MM.1S (cell line): ENCODE data around the gene PKP2.

Experiments used
- DNase-seq: peaks from one replicate; pipeline ENCODE4 v3.0.0-alpha.2; 2015
- H2AFZ ChIP-seq: fragments of 300-600 bp; sonication (generic); 2 replicates; pipeline ENCODE4 v1.6.0; 2016; ENCODE audit warnings: antibody characterized with exemption, low read length
- H3F3A ChIP-seq: fragments of 300-600 bp; sonication (generic); 2 replicates; pipeline ENCODE4 v1.6.1; 2016; ENCODE audit warnings: mild to moderate bottlenecking, antibody characterized with exemption, low read length, moderate library complexity, mixed read lengths; ENCODE audit not compliant: insufficient read depth
- H3K27ac ChIP-seq: fragments of 300-600 bp; sonication (generic); 2 replicates; pipeline ENCODE4 v1.5.1; 2016; ENCODE audit warnings: mild to moderate bottlenecking, low read length
- H3K27me3 ChIP-seq: fragments of 300-600 bp; sonication (generic); replicated peaks from 2 replicates; pipeline ENCODE4 v1.6.0; 2016; ENCODE audit warnings: low read length; ENCODE audit not compliant: insufficient read depth
- H3K36me3 ChIP-seq: fragments of 300-600 bp; sonication (generic); replicated peaks from 2 replicates; pipeline ENCODE4 v1.6.1; 2016; ENCODE audit warnings: mild to moderate bottlenecking, low read length, mixed read lengths; ENCODE audit not compliant: insufficient read depth
- H3K4me1 ChIP-seq: fragments of 300-600 bp; sonication (generic); 2 replicates; pipeline ENCODE4 v1.6.1; 2016; ENCODE audit warnings: low read length, mixed read lengths
- H3K4me2 ChIP-seq: fragments of 300-600 bp; sonication (generic); 2 replicates; pipeline ENCODE4 v1.6.0; 2016; ENCODE audit warnings: low read depth, low read length
- H3K4me3 ChIP-seq: fragments of 300-600 bp; sonication (generic); 2 replicates; pipeline ENCODE4 v1.5.1; 2016; ENCODE audit warnings: low read length, mixed read lengths
- H3K79me2 ChIP-seq: fragments of 300-600 bp; sonication (generic); 2 replicates; pipeline ENCODE4 v1.6.1; 2016; ENCODE audit warnings: mixed run types, low read length, mixed read lengths
- H3K9ac ChIP-seq: fragments of 300-600 bp; sonication (generic); 2 replicates; pipeline ENCODE4 v1.6.1; 2016; ENCODE audit warnings: low read length, mixed read lengths
- H3K9me2 ChIP-seq: fragments of 300-600 bp; sonication (generic); replicated peaks from 2 replicates; pipeline ENCODE4 v1.6.1; 2016; ENCODE audit warnings: mild to moderate bottlenecking, low read length, mixed read lengths; ENCODE audit not compliant: insufficient read depth
- H3K9me3 ChIP-seq: fragments of 300-600 bp; sonication (generic); replicated peaks from 2 replicates; pipeline ENCODE4 v1.6.1; 2016; ENCODE audit warnings: mild to moderate bottlenecking, low read length, mixed read lengths; ENCODE audit not compliant: insufficient read depth
- H4K20me1 ChIP-seq: fragments of 300-600 bp; sonication (generic); 2 replicates; pipeline ENCODE4 v1.6.1; 2016; ENCODE audit warnings: mild to moderate bottlenecking, low read length, moderate library complexity, mixed read lengths; ENCODE audit not compliant: insufficient read depth
- EZH2 ChIP-seq: fragments of 300-600 bp; sonication (generic); optimal IDR thresholded peaks from 2 replicates; pipeline ENCODE3; 2017; ENCODE audit warnings: low read depth, mild to moderate bottlenecking, antibody characterized with exemption, low read length, mixed read lengths
- EZH2phosphoT487 ChIP-seq: fragments of 300-600 bp; sonication (generic); IDR thresholded peaks from 2 replicates; pipeline ENCODE4 v1.6.1; 2018; ENCODE audit warnings: antibody characterized with exemption, low read length
- TF ChIP-seq, protein P1 (sequence below): fragments of 300-600 bp; sonication (generic); IDR thresholded peaks from 2 replicates; pipeline ENCODE4 v1.5.1; 2016; ENCODE audit warnings: antibody characterized with exemption, low read length, mixed read lengths

The PKP2 gene

DNA sequence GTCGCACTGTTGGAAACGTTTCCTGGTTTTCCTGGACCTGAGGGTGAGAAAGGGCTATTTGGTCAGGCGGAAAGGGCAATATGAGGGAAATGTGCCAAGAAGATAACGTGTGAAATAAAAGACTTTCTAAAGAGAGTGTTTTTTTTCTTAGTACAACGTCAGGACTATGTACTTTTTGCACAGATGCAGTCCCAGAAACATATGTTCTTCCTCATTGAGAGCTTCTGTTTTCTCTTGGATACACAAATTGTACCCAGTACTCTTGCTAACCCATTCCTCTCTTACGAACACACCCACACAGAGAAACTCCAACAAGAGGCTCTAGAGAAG is 669 bp upstream of the PKP2 start:
- H3K79me2 ChIP-seq: peaks cover 42% of the 10 kb centered on the region
- no peaks in the 10 kb centered on the region for H3K9me3 ChIP-seq
- peaks cover 63% of the 10 kb centered on the region for H3F3A ChIP-seq
- H3K9me2 ChIP-seq: no peaks in the 10 kb centered on the region
- TF ChIP-seq, protein P1, sequence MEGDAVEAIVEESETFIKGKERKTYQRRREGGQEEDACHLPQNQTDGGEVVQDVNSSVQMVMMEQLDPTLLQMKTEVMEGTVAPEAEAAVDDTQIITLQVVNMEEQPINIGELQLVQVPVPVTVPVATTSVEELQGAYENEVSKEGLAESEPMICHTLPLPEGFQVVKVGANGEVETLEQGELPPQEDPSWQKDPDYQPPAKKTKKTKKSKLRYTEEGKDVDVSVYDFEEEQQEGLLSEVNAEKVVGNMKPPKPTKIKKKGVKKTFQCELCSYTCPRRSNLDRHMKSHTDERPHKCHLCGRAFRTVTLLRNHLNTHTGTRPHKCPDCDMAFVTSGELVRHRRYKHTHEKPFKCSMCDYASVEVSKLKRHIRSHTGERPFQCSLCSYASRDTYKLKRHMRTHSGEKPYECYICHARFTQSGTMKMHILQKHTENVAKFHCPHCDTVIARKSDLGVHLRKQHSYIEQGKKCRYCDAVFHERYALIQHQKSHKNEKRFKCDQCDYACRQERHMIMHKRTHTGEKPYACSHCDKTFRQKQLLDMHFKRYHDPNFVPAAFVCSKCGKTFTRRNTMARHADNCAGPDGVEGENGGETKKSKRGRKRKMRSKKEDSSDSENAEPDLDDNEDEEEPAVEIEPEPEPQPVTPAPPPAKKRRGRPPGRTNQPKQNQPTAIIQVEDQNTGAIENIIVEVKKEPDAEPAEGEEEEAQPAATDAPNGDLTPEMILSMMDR: no peak
- no peak for TF ChIP-seq EZH2phosphoT487
- no peak for TF ChIP-seq EZH2
- H3K9ac ChIP-seq: peak overlapping the region; percentile 78
- peak overlapping the region; percentile 88 for H3K27ac ChIP-seq
- H3K4me3 ChIP-seq: peak overlapping the region; percentile 84
- H2AFZ ChIP-seq: peak overlapping the region; percentile 77
- peak overlapping the region; percentile 74 for H3K4me2 ChIP-seq
- no peak for DNase-seq
- no peaks in the 10 kb centered on the region for H4K20me1 ChIP-seq
- H3K4me1 ChIP-seq: peaks cover 45% of the 10 kb centered on the region
- no peaks in the 10 kb centered on the region for H3K27me3 ChIP-seq
- peaks cover 3% of the 10 kb centered on the region; the same call in 1 of the 2 replicates for H3K36me3 ChIP-seq

- Histone ChIP-seq H4K20me1 (no peaks in the 10 kb centered on the region), H3K27me3 (no peaks in the 10 kb centered on the region), H3K36me3 (peaks cover 3% of the 10 kb centered on the region; the same call in 1 of the 2 replicates), H3K9me3 (no peaks in the 10 kb centered on the region), H3K79me2 (peaks cover 56% of the 10 kb centered on the region), H3K9ac (peak overlapping the region; percentile 94), H3K4me1 (peaks cover 46% of the 10 kb centered on the region), H3K4me2 (peak overlapping the region; percentile 97), H2AFZ (peak overlapping the region; percentile 55), H3K4me3 (peak overlapping the region; percentile 86), H3F3A (peaks cover 74% of the 10 kb centered on the region), H3K9me2 (no peaks in the 10 kb centered on the region), H3K27ac (peak overlapping the region; percentile 61)
- TF ChIP-seq EZH2 (no peak), EZH2phosphoT487 (no peak)
- TF ChIP-seq, protein P1: peak; percentile 47
- peak; percentile 74 for DNase-seq
Measured at GRCh38 chr12:32895688-32896431, 717 bp downstream of the PKP2 start.

GRCh38 chr12:32894566-32894965 is 2.0 kb downstream of the PKP2 start:
- H3K79me2 ChIP-seq: peaks cover 69% of the 10 kb centered on the region
- H3K4me2 ChIP-seq: peak overlapping the region; percentile 97
- DNase-seq: peak; percentile 65
- H3K9ac ChIP-seq: peak overlapping the region; percentile 94; the same call in 1 of the 2 replicates
- no peaks in the 10 kb centered on the region for H3K27me3 ChIP-seq
- H3K36me3 ChIP-seq: peaks cover 3% of the 10 kb centered on the region; the same call in 1 of the 2 replicates
- H3K9me3 ChIP-seq: no peaks in the 10 kb centered on the region
- peak overlapping the region; percentile 86 for H3K4me3 ChIP-seq
- no peaks in the 10 kb centered on the region for H4K20me1 ChIP-seq
- H2AFZ ChIP-seq: no peak overlapping the region
- peaks cover 44% of the 10 kb centered on the region for H3K4me1 ChIP-seq
- peak overlapping the region; percentile 61; the same call in 1 of the 2 replicates for H3K27ac ChIP-seq
- TF ChIP-seq EZH2phosphoT487 (no peak), EZH2 (no peak)
- TF ChIP-seq, protein P1: no peak
- no peaks in the 10 kb centered on the region for H3K9me2 ChIP-seq
- H3F3A ChIP-seq: peaks cover 77% of the 10 kb centered on the region
